ENCODE results near the gene SEMA3A.
A peak's percentile ranks its signal among the peaks of the same experiment; 100 is the strongest.

The SEMA3A gene

GRCh38 chr7:84013616-84014240 is 180.9 kb downstream of the SEMA3A start:
- DNase-seq (ENCODE audit: low read depth in 2 of 2) = no peak

DNA sequence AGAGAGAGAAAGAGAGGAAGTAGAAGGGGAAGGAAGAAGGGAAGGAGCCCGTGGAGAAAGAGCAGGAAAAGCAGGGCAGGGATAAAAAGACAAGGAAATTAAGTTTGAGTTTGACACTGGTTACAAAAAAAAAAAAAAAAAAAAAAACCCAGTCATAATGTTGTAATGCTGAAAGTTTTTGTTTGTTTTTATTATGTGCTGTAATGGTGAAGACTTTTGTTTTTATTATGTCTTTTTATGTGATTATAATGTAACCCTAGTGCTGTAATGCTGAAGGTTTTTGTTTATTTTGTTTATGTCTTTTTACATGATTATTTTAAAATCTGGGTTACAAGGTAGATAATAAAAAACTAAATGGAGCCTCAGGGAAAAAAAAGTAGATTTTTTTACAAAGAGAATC is 184.8 kb downstream of the SEMA3A start:
- DNase-seq (ENCODE audit: low read depth in 2 of 2) = no peak

DNA sequence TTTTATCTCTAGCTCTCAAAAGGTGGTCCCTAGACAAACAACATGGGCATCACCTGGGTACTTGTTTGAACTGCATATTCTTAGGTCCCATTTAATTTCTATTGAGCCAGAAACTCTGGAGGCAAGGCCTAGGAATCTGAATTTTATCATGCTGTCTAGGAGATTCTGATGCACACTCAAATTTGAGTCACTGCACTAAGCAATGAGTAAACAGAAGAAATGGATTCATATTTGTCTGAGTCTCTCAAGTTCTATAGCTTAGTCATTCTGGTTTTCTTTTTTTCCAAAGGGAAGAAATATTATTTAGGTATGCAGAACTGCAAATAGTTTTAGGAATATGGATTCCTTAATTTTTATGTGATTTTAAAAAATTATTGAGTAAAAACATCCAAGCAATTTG is 185.5 kb downstream of the SEMA3A start:
- no peak for DNase-seq (ENCODE audit: low read depth in 2 of 2)

DNA sequence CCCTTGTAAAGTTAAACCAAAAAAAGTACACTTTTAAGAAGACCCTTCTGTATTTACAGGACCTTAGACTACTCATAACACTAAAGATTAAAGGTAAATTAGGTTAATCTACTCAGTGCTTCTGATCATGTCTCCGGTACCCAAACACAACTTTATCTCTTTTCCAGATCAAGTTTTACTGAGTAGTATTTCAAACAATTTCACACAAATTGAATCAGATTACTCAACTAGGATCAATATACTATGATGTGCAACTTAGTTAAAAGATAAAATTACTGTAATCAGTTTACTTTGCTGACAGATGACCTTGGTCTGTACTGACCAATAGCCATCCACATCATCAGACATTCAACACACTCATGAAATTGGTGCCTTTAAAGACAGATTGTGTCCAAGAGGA is 191.4 kb downstream of the SEMA3A start:
- no peak for DNase-seq (ENCODE audit: low read depth in 2 of 2)

DNA sequence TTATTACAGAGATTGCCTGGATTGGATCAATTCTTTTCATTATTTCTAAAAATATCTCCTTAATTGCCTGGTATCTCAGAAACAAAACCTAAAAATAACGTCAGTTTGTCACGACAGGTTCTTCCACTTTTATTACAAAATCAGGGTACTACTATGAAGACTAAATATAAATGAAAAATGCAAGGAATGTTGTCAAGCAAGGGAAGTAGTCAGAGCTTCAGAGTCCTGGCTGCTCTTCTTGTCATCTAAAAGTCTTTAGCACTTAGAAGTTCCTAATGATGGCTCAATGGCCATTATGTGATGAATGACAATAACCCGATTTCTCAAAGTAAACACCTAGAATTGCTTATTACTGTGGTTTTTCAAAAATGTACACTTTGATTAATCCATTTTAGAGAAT is 192.2 kb downstream of the SEMA3A start:
- DNase-seq (ENCODE audit: low read depth in 2 of 2) = no peak

- DNase-seq (ENCODE audit: low read depth in 2 of 2) = no peak
Observed at GRCh38 chr7:83996879-83997278, 197.7 kb downstream of the SEMA3A start.

DNA sequence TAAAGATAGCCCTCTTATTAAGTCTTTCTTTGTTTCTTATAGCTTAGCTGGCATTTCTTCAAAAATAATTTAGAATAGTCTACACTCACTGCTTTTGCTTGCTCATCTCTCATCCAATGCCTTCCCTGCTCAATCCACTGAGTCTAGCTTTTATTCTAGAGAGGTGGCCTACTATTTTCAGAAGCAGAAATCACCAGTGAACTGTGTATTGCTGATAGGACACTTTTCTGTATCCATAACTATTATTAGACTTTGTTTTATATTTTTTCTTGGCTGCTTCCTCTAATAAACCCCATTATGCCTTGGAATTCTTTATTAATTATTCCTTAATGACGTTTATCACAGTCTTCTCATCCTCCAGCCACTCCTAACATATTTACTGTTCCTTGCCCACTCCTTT is 206.8 kb downstream of the SEMA3A start:
- no peak for DNase-seq (ENCODE audit: low read depth in 2 of 2)

DNA sequence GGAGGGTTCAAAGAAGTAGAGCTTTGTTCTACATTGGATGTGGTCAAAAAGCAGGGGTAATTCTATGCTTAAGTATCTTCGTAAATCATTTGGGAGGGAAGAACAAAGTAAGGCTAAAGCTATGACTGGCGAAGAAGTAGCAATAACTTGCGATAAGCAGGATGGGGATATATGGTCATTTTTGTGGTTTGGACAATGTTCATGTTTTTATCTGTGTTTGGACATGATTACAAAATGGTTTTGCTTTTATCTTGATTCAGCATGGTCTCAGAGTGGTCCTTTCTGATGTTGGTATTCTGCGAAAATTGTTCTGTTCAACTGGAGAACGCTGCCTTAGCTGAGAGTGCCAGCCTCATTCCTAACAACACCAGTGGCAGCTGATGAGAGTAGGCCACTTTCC is 208.8 kb downstream of the SEMA3A start:
- DNase-seq (ENCODE audit: low read depth in 2 of 2) = no peak

GRCh38 chr7:83984591-83984990 is 210.0 kb downstream of the SEMA3A start:
- no peak for DNase-seq (ENCODE audit: low read depth in 2 of 2)

- no peak for DNase-seq (ENCODE audit: low read depth in 2 of 2)
Observed at GRCh38 chr7:83984076-83984475, 210.5 kb downstream of the SEMA3A start.

DNA sequence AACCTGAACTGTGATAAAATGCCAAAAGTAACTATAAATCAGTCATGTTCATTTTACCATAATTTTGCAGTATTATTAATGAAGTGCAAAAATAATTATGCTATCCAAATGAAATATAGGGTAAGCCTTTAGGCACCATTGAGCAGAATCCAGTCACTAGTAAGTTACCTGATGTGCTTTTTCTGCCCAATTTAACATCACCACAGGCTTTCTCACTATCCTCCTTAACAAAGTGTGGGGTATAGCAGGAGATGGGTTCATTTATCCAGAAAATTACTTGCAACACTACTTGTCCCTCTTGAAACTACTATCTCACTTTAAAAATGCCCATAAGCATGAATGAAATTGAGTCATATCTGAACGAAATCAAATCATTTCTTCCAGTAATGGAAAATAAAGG is 211.0 kb downstream of the SEMA3A start:
- DNase-seq (ENCODE audit: low read depth in 2 of 2) = no peak

GRCh38 chr7:83976302-83976701 is 218.3 kb downstream of the SEMA3A start:
- no peak for DNase-seq (ENCODE audit: low read depth in 2 of 2)

DNA sequence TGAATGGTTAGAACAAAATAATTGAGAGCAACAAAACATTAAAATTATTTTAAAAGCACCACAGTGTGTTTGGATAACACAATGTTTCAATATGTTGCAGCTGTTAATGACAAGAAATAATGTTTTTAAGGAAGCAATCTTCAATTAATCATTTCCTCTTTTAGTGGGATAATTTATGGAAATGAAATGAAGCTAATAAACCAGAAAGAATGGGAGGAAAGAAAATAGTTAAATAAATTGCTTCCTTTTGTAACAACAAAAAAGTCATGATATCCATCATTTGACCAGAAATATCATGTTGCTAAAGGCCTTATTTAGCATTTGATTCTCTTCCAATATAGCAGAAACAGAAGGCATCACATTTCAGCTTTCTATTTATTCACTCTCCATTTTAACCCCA is 224.5 kb downstream of the SEMA3A start:
- DNase-seq (ENCODE audit: low read depth in 2 of 2) = no peak

DNA sequence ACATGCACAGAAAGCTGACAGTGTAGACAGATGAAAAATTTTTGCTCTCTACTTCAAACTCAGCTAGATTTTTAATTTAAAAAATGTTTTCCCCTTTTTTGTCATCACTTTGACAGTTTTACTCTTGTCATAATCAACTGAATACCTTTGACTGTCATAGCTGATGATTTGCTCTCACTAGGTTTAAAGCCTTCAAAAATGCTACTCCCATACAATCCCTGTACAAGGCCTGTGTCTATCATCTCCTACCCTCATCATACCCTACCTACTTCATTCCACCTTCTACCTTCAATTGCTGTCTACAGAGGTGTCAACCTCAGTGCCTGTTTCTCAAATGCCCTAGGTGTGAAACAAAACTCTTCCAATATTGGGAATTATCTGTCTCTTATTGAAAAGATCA is 230.3 kb downstream of the SEMA3A start:
- no peak for DNase-seq (ENCODE audit: low read depth in 2 of 2)

DNA sequence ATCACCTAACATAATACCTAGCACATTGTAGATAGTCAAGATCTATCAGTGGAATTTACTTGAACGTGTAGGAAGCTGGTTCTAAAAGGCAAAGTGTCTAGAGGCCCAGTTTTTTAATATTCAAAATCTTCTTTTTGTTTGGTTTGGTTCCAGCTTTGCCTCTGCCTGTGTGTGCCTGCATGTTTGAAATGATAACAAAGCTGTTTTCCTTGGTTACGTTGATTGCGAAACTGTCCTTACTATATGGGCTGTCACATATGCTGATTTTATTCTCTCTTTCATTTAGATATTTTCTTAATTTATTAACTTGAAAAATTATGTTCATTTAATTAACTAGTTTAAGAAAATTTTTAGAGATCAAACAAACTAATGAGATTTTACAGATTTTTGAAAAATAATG is 237.3 kb downstream of the SEMA3A start:
- no peak for DNase-seq (ENCODE audit: low read depth in 2 of 2)

DNA sequence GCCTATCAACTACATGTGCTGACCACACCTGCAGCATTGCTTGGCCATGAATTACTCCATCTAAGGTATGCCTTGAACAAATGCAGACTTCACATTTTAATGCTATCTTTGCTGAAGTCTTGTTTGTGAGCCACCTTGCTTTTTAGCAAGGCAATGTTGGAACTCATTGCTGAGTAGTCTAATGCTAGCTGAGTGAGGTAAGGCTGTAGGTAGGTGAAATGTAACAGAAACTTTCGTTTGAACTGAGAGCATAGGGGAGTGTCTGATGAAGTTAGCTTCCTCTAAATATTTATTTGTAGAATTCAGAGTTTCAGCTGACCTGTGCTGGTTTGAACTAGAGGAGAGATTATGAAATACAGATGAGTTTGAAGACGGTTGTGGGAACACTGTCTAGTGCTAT is 238.5 kb downstream of the SEMA3A start:
- no peak for DNase-seq (ENCODE audit: low read depth in 2 of 2)

- DNase-seq (ENCODE audit: low read depth in 2 of 2) = no peak
Observed at GRCh38 chr7:83952236-83952635, 242.4 kb downstream of the SEMA3A start.

DNA sequence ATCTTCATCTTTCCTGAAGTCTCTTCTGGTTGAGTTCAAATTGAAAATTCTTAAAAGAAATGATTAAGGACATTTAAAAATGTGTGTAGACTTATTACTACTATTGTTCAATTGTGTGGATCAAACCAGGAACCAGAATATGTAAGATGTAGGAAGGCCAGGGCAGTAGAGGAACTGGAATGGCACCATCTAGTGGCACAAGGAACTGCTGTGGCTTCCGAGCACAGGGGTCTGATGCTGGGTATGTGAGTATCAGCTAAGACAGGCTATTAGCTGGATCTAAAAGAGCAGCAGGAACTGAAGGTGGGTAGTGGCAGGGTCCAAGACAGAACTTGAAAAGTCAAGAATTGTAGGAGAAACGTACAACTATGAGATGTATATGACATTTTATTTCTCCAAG is 247.3 kb downstream of the SEMA3A start:
- no peak for DNase-seq (ENCODE audit: low read depth in 2 of 2)

DNA sequence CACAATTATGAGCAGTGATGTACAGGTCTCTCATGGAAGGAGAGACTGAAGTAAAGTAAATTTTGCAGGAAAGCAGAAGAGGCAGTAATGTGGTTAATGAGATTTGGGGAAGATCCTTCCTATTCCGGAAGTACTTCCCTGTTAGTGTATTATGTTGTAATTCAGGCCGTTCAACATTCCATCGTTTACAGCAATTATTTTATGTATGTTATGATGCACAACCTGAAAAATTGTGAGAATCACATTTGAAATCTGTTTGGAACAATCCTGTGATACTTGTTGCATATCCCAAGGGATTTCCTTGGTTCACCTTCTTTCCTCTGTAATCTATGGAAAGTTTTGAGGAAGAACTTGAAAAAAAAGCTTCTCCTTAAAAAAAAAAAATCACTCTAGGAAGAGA is 247.8 kb downstream of the SEMA3A start:
- no peak for DNase-seq (ENCODE audit: low read depth in 2 of 2)

GRCh38 chr7:83941300-83941699 is 253.3 kb downstream of the SEMA3A start:
- no peak for DNase-seq (ENCODE audit: low read depth in 2 of 2)

- no peak for DNase-seq (ENCODE audit: low read depth in 2 of 2)
Observed at GRCh38 chr7:83937930-83938329, 256.7 kb downstream of the SEMA3A start.

GRCh38 chr7:83936056-83936708 is 258.4 kb downstream of the SEMA3A start:
- peak in 1 of 2 donors; percentile 9 for DNase-seq (ENCODE audit: low read depth in 2 of 2)

GRCh38 chr7:83934118-83934734 is 260.4 kb downstream of the SEMA3A start:
- DNase-seq (ENCODE audit: low read depth in 2 of 2) = no peak

GRCh38 chr7:83931968-83932367 is 262.6 kb downstream of the SEMA3A start:
- no peak for DNase-seq (ENCODE audit: low read depth in 2 of 2)

Data from stimulated activated CD4-positive, alpha-beta T cell treated with anti-CD3 and anti-CD28 coated beads, Interleukin-1b, Interleukin-23, amount 100 ng/mL, for 1 hour (primary cell).